PC-3 (cell line): ENCODE results near the gene APOBR.

ENCODE experiments used
- CTCF ChIP-seq: fragments of 300-600 bp; sonication (generic); conservative IDR thresholded peaks from 2 replicates; pipeline ENCODE4 v1.5.1; 2017; ENCODE audit warnings: antibody characterized with exemption, low read depth, mild to moderate bottlenecking, low read length
- EZH2 ChIP-seq: fragments of 300-600 bp; sonication (generic); IDR thresholded peaks from one replicate; pipeline ENCODE4 v1.6.1; 2017; ENCODE audit warnings: antibody characterized with exemption, mild to moderate bottlenecking, low read length; ENCODE audit not compliant: unreplicated experiment
- EZH2phosphoT487 ChIP-seq: fragments of 300-600 bp; sonication (generic); IDR thresholded peaks from 2 replicates; pipeline ENCODE4 v1.6.1; 2018; ENCODE audit warnings: mild to moderate bottlenecking, antibody characterized with exemption, low read length, borderline replicate concordance

DNA sequence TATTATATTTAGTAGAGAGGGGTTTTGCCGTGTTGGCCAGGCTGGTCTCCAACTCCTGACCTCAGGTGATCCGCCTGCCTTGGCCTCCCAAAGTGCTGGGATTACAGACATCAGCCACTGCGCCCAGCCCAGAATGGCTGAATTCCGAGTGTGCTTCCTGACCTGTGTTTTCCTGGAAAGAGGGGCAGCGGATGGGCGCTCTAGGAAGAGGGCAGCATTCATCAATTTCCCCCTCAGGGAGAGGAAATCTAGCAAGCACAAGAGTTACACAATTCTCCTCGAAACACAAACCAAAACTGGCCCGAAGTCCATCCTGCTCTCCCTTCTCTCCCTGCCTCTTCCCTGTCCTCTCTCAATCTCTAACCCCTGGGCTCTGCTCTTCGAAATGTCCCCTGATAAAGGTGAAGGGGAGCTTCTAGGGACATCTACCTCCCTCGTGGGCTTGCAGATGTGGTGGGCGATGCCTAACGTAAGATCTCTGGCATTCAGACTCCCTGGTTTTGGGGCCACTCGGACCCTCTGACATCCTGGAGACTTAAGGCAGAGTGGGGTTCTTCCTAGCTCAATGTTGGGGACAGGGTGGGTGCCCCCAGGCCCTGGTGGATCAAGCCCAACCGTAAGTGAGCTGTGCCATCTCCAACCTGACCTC, 11.2 kb downstream of the APOBR start:
- TF ChIP-seq CTCF (no peak), EZH2phosphoT487 (no peak), EZH2 (no peak)
